GM10248 (cell line): Measurements from ENCODE around the gene SPEM1.

ENCODE experiments used
- CTCF ChIA-PET: fragments of 300-600 bp; sonication (Branson Sonifier 250); formaldehyde crosslinking; extraction: SDS; loops from one replicate; lab custom pipeline; 2021; ENCODE audit warnings: antibody characterized with exemption; lab: Yijun Ruan, JAX
- POLR2A ChIA-PET: fragments of 350-650 bp; sonication (Branson Sonifier 250); formaldehyde crosslinking; extraction: SDS; loops from one replicate; lab custom pipeline; 2020; ENCODE audit warnings: antibody characterized with exemption; lab: Yijun Ruan, JAX
- DNase-seq: peaks from one replicate; pipeline ENCODE4 v3.0.0; 2012; ENCODE audit errors: extremely low spot score
- CTCF ChIP-seq: IDR thresholded peaks from 2 replicates; pipeline ENCODE4 v1.5.1; 2012; ENCODE audit warnings: mild to moderate bottlenecking, low read depth; ENCODE audit errors: extremely low read depth, missing control alignments, control extremely low read depth

The SPEM1 gene

GRCh38 chr17:7425316-7425715, 5.2 kb downstream of the SPEM1 start, which contains the start of gene SPEM2:
SPEM2 (plus strand) TSS chr17:7425616; CDS start chr17:7425689, 73 bp downstream.
- DNase-seq: no peak
- no peak for TF ChIP-seq CTCF
- CTCF ChIA-PET: interaction anchor here (1.1 to 4.1 kb wide), 4 partner anchors 11 to 135 kb away, joined by 3 to 19 read pairs (median 4); partner anchors contain the start of genes FGF11 and TMEM102
- POLR2A ChIA-PET: interaction anchor here (0.6 to 1.1 kb wide), 2 partner anchors 59 to 236 kb away, joined by 4 read pairs; partner anchors contain the start of gene POLR2A

GRCh38 chr17:7425756-7426155, 5.6 kb downstream of the SPEM1 start:
- TF ChIP-seq CTCF: no peak
- ChIA-PET CTCF (interaction anchor here (1.1 to 4.1 kb wide), 4 partner anchors 10 to 135 kb away, joined by 3 to 19 read pairs (median 4); partner anchors contain the start of genes FGF11 and TMEM102), POLR2A (interaction anchor here (0.6 to 1.1 kb wide), 2 partner anchors 58 to 235 kb away, joined by 4 read pairs; partner anchors contain the start of gene POLR2A)
- no peak for DNase-seq

GRCh38 chr17:7426203-7426863, 6.2 kb downstream of the SPEM1 start:
- CTCF ChIA-PET: interaction anchor here (1.5 to 4.1 kb wide), 2 partner anchors 10 to 15 kb away, joined by 3 to 19 read pairs; partner anchors contain the start of gene TMEM102
- no peak for TF ChIP-seq CTCF

GRCh38 chr17:7426896-7427489, 6.9 kb downstream of the SPEM1 start:
- no peak for DNase-seq
- ChIA-PET CTCF (interaction anchor here (0.6 to 4.1 kb wide), 4 partner anchors 9 to 71 kb away, joined by 3 to 19 read pairs (median 3); partner anchors contain the start of genes TMEM102 and TMEM95), POLR2A (no interaction called here)
- TF ChIP-seq CTCF: no peak

More at GRCh38 chr17:7426203-7426863, 6.2 kb downstream of the SPEM1 start:
- DNase-seq: no peak
- POLR2A ChIA-PET: no interaction called here

- no peak for TF ChIP-seq CTCF
- POLR2A ChIA-PET: no interaction called here
Observed at GRCh38 chr17:7427549-7427948, 7.4 kb downstream of the SPEM1 start.

GRCh38 chr17:7428557-7428956, 8.4 kb downstream of the SPEM1 start, which contains the start of gene SPEM3:
SPEM3 (plus strand) TSS chr17:7428857; CDS start chr17:7428903, 46 bp downstream.
- POLR2A ChIA-PET: no interaction called here
- no peak for TF ChIP-seq CTCF
- CTCF ChIA-PET: interaction anchor here (0.8 to 1.0 kb wide), 2 partner anchors 73 to 132 kb away, joined by 3 read pairs; no protein-coding TSS in a partner anchor
- no peak for DNase-seq

More at GRCh38 chr17:7427549-7427948, 7.4 kb downstream of the SPEM1 start:
- no peak for DNase-seq
- CTCF ChIA-PET: interaction anchor here (0.6 to 4.1 kb wide), 4 partner anchors 9 to 72 kb away, joined by 3 to 19 read pairs (median 3); partner anchors contain the start of genes TMEM102 and TMEM95
